Astrocyte (in vitro differentiated cells and primary cell): ENCODE measurements around the gene SNED1. TPM values are rescaled to one million over a fixed set of nuclear protein-coding genes. Genes with fewer than 3 reads are reported as not detected.

Source experiments
- DNase-seq: peaks from one replicate; pipeline ENCODE4 v3.0.0-alpha.2; 2010; ENCODE audit warnings: low read depth
- FAIRE-seq: peaks from 2 replicates; lab custom pipeline; 2011; peaks lifted over from hg19 to GRCh38; lab: Jason Lieb, UNC
- H2AFZ ChIP-seq: 2 replicates; pipeline ENCODE4 v1.6.0; 2012; ENCODE audit warnings: low read depth, low read length, inconsistent platforms
- H3K27ac ChIP-seq: 2 replicates; pipeline ENCODE4 v1.5.1; 2011; ENCODE audit warnings: low read depth, low read length, inconsistent platforms
- H3K27me3 ChIP-seq: 2 replicates; pipeline ENCODE4 v1.6.0; 2011; ENCODE audit warnings: low read length, inconsistent platforms; ENCODE audit not compliant: insufficient read depth
- H3K36me3 ChIP-seq: 2 replicates; pipeline ENCODE4 v1.5.1; 2011; ENCODE audit warnings: low read length, inconsistent platforms; ENCODE audit not compliant: insufficient read depth
- H3K4me1 ChIP-seq: 2 replicates; pipeline ENCODE4 v1.5.1; 2011; ENCODE audit warnings: low read length, inconsistent platforms; ENCODE audit not compliant: insufficient read depth
- H3K4me2 ChIP-seq: 2 replicates; pipeline ENCODE4 v1.6.0; 2012; ENCODE audit warnings: low read length, inconsistent platforms
- H3K4me3 ChIP-seq: 2 replicates; pipeline ENCODE4 v1.5.1; 2011; ENCODE audit warnings: low read depth, mild to moderate bottlenecking, low read length, inconsistent platforms; ENCODE audit not compliant: insufficient read depth
- H3K79me2 ChIP-seq: 2 replicates; pipeline ENCODE4 v1.6.0; 2012; ENCODE audit warnings: mild to moderate bottlenecking, low read length, inconsistent platforms; ENCODE audit not compliant: insufficient read depth
- H3K9ac ChIP-seq: 2 replicates; pipeline ENCODE4 v1.6.0; 2012; ENCODE audit warnings: mild to moderate bottlenecking, low read length, inconsistent platforms
- H3K9me3 ChIP-seq: 2 replicates; pipeline ENCODE4 v1.5.1; 2012; ENCODE audit warnings: low read depth, mild to moderate bottlenecking, low read length, inconsistent platforms; ENCODE audit not compliant: insufficient read depth
- H4K20me1 ChIP-seq: 2 replicates; pipeline ENCODE4 v1.6.0; 2012; ENCODE audit warnings: low read length, inconsistent platforms; ENCODE audit not compliant: insufficient read depth
- H3K27ac Mint-ChIP-seq: one replicate; pipeline ENCODE4 v1.8.0; 2021; ENCODE audit warnings: mild to moderate bottlenecking, mixed read lengths; ENCODE audit not compliant: unreplicated experiment
- H3K27me3 Mint-ChIP-seq: one replicate; pipeline ENCODE4 v1.8.0; 2021; ENCODE audit warnings: low read depth, mixed read lengths; ENCODE audit not compliant: unreplicated experiment
- H3K36me3 Mint-ChIP-seq: one replicate; pipeline ENCODE4 v1.8.0; 2021; ENCODE audit warnings: low read depth, mixed read lengths; ENCODE audit not compliant: unreplicated experiment
- H3K4me1 Mint-ChIP-seq: one replicate; pipeline ENCODE4 v1.8.0; 2021; ENCODE audit warnings: low read depth, mixed read lengths; ENCODE audit not compliant: unreplicated experiment
- H3K4me3 Mint-ChIP-seq: one replicate; pipeline ENCODE4 v1.8.0; 2021; ENCODE audit warnings: mild to moderate bottlenecking, moderate library complexity, mixed read lengths; ENCODE audit not compliant: unreplicated experiment
- H3K9me3 Mint-ChIP-seq: one replicate; pipeline ENCODE4 v1.8.0; 2021; ENCODE audit warnings: mild to moderate bottlenecking, mixed read lengths; ENCODE audit not compliant: unreplicated experiment
- CTCF ChIP-seq: IDR thresholded peaks from 2 replicates; pipeline ENCODE4 v1.5.1; 2011; ENCODE audit warnings: low read depth, mild to moderate bottlenecking, inconsistent platforms, low read length, moderate library complexity; ENCODE audit not compliant: insufficient read depth
- EZH2 ChIP-seq: IDR thresholded peaks from 2 replicates; pipeline ENCODE4 v1.6.1; 2012; ENCODE audit warnings: mild to moderate bottlenecking, low read length, inconsistent platforms; ENCODE audit not compliant: insufficient read depth
- total RNA-seq: library from RNA; stranded (reverse); gene quantifications from 2 replicates; pipeline ENCODE4 v1.2.1, GENCODE V29; 2021

The SNED1 gene
- total RNA-seq, 1 donor from 2014 or later, result 0.23 TPM

DNA sequence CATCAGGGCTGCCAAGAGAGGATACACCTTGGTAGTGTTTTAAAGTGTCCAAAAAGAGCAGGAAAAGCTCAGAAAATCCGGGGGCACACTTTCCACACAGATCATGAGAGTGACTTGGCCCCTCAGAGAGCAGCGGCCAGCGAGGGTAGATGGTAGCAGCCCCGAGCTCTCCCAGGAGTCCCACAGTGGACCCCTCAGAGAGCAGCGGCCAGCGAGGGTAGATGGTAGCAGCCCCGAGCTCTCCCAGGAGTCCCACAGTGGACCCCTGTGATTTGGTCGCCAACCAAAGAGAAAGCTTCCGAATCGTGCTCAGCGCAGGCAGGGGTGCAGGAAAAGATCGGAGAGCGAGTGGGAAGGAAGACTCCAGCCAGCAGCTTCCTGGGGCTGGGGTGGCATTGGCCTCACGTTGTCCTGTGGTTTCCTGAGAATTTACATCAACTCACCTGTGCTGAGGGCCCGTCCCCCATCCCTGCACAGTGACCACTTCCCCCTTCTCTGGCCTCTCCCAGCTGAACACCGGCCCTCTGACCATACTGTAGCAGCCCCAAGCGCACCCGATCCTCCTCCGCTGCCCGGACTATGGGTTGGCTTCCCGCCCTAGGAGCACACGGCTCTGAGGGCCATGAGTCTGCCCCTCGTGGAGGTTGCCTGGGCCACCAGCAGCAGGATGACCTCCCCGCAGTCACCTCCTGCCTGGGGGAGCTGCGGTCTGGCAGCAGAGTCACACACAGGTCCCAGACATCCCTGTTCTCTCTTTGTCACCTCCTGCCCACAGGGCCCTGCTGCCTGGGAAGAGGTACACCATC, 69.9 kb downstream of the SNED1 start:
- no peak overlapping the region for H3K27ac Mint-ChIP-seq
- FAIRE-seq (no peak), DNase-seq (no peak)
- Histone ChIP-seq H3K27ac (no peak overlapping the region), H3K36me3 (no peaks in the 10 kb centered on the region), H3K4me2 (no peak overlapping the region), H3K9ac (no peak overlapping the region), H3K4me1 (no peaks in the 10 kb centered on the region), H3K9me3 (no peaks in the 10 kb centered on the region), H3K4me3 (no peak overlapping the region), H4K20me1 (no peaks in the 10 kb centered on the region), H2AFZ (no peak overlapping the region), H3K79me2 (no peaks in the 10 kb centered on the region), H3K27me3 (no peaks in the 10 kb centered on the region)
- TF ChIP-seq EZH2, result no peak
- TF ChIP-seq CTCF, result no peak
- no peak overlapping the region for H3K4me3 Mint-ChIP-seq
- H3K9me3 Mint-ChIP-seq, result no peaks in the 10 kb centered on the region
- H3K27me3 Mint-ChIP-seq, result peaks cover 46% of the 10 kb centered on the region
- no peaks in the 10 kb centered on the region for H3K4me1 Mint-ChIP-seq
- H3K36me3 Mint-ChIP-seq, result no peaks in the 10 kb centered on the region

DNA sequence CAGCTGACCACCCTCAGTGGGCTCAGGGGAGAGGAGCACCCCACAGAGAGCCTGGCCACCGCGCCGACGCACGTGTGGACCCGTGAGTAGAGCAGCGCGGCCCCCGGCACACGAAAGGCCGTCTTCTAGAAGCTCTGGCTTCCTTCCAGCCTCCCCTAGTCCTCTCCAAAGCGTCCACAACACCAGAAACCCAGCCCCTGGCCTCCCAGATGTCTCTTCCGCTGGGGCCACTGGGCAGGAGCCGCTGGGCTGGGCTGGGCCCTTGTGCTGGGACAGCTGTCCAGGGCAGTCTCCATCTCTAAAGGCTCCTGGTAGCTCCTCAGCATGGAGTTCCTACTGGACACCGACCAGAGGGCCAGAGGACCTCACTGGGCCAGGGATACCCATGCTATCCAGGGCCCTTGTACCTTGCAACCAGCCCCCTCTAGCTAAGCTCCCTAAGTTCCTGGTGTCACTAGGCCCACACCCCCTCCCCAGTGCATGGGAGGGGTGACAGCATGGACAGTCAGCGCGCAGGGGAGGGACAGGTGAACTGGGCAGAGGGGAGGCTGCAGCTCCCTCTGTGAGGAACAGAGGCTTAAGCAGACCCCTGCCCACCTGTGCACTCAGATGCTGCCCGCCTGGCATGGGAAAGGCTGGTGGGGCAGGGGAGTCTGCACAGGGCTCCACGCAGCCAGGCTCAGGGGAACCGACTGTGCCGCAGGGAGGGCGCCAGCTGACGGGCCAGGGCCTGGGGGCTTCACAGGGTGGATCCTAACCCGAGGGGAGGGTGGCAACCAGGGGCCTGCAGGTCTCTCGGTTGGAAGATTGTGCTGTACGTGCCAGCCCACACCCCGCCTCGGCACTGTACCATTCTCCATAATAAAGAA, 70.8 kb downstream of the SNED1 start:
- Mint-ChIP-seq H3K4me1 (no peaks in the 10 kb centered on the region), H3K4me3 (no peak overlapping the region), H3K9me3 (no peaks in the 10 kb centered on the region), H3K27ac (no peak overlapping the region), H3K36me3 (no peaks in the 10 kb centered on the region), H3K27me3 (peaks cover 44% of the 10 kb centered on the region)
- Histone ChIP-seq H3K79me2 (no peaks in the 10 kb centered on the region), H3K9ac (no peak overlapping the region), H3K9me3 (no peaks in the 10 kb centered on the region), H3K4me3 (no peak overlapping the region), H4K20me1 (no peaks in the 10 kb centered on the region), H3K4me2 (no peak overlapping the region), H3K36me3 (no peaks in the 10 kb centered on the region), H3K27ac (no peak overlapping the region), H3K27me3 (no peaks in the 10 kb centered on the region), H3K4me1 (no peaks in the 10 kb centered on the region), H2AFZ (no peak overlapping the region)
- FAIRE-seq (no peak), DNase-seq (no peak)
- no peak for TF ChIP-seq EZH2
- TF ChIP-seq CTCF, result no peak
